SU-DHL-6 (cell line): Measurements from ENCODE around the gene ANKRD31.
"Not testable (repeated sequence)": the region's sequence is repeated elsewhere in the genome, so short reads cannot be mapped to it uniquely, and the experiment has no call there.

Experiments used
- H2AFZ ChIP-seq: fragments of 200-600 bp; sonication (generic); 2 replicates; pipeline ENCODE4 v1.6.1; 2014; ENCODE audit warnings: low read depth, mild to moderate bottlenecking, moderate library complexity, mixed read lengths, antibody characterized with exemption, low read length; ENCODE audit not compliant: severe bottlenecking
- H3F3A ChIP-seq: fragments of 200-600 bp; shearing (Covaris generic); 2 replicates; pipeline ENCODE4 v1.6.0; 2016; ENCODE audit warnings: antibody characterized with exemption, mild to moderate bottlenecking; ENCODE audit not compliant: insufficient read depth
- H3K27ac ChIP-seq: fragments of 200-600 bp; sonication (generic); 2 replicates; pipeline ENCODE4 v1.5.1; 2016; ENCODE audit warnings: low read depth, mild to moderate bottlenecking, low read length, moderate library complexity, mixed read lengths
- H3K27me3 ChIP-seq: fragments of 200-600 bp; sonication (generic), shearing (Covaris generic); 2 replicates; pipeline ENCODE4 v1.6.0; 2014; ENCODE audit warnings: mild to moderate bottlenecking, low read length
- H3K36me3 ChIP-seq: fragments of 200-600 bp; sonication (generic); 2 replicates; pipeline ENCODE4 v1.6.1; 2014; ENCODE audit warnings: mild to moderate bottlenecking, low read length, mixed read lengths
- H3K4me2 ChIP-seq: fragments of 300-600, 200-600 bp; shearing (Covaris generic), sonication (generic); 2 replicates; pipeline ENCODE4 v1.6.0; 2014; ENCODE audit warnings: low read length, low read depth, mild to moderate bottlenecking; ENCODE audit not compliant: poor library complexity, severe bottlenecking
- H3K4me3 ChIP-seq: fragments of 200-600 bp; sonication (generic); 2 replicates; pipeline ENCODE4 v1.5.1; 2014; ENCODE audit warnings: antibody characterized with exemption, low read length, mild to moderate bottlenecking, mixed read lengths; ENCODE audit not compliant: insufficient read depth, poor library complexity, severe bottlenecking
- H3K79me2 ChIP-seq: fragments of 200-600 bp; sonication (generic); 2 replicates; pipeline ENCODE4 v1.6.1; 2014; ENCODE audit warnings: mild to moderate bottlenecking, low read length, moderate library complexity; ENCODE audit not compliant: insufficient read depth
- H3K9ac ChIP-seq: fragments of 200-600 bp; sonication (generic); 2 replicates; pipeline ENCODE4 v1.7.0; 2014; ENCODE audit warnings: mild to moderate bottlenecking, low read length
- H3K9me2 ChIP-seq: fragments of 200-600 bp; sonication (generic); replicated peaks from 2 replicates; pipeline ENCODE4 v1.6.1; 2014; ENCODE audit warnings: low read length; ENCODE audit not compliant: insufficient read depth
- H3K9me3 ChIP-seq: fragments of 200-600 bp; sonication (generic); 2 replicates; pipeline ENCODE4 v1.6.1; 2014; ENCODE audit warnings: low read length, mixed read lengths; ENCODE audit not compliant: insufficient read depth
- H4K20me1 ChIP-seq: fragments of 200-600 bp; sonication (generic); 2 replicates; pipeline ENCODE4 v1.6.1; 2014; ENCODE audit warnings: low read depth, mild to moderate bottlenecking, antibody characterized with exemption, low read length, moderate library complexity, mixed read lengths
- EZH2phosphoT487 ChIP-seq: fragments of 200-600 bp; sonication (generic), shearing (Covaris generic); conservative IDR thresholded peaks from 2 replicates; pipeline ENCODE4 v1.6.1; 2018; ENCODE audit warnings: mild to moderate bottlenecking, antibody characterized with exemption, low read length, moderate library complexity, mixed read lengths
- TF ChIP-seq, protein P1 (sequence below): fragments of 200-600 bp; sonication (generic); IDR thresholded peaks from one replicate; pipeline ENCODE4 v1.5.1; 2017; ENCODE audit warnings: antibody characterized with exemption, mild to moderate bottlenecking, low read length, moderate library complexity; ENCODE audit not compliant: insufficient read depth, poor library complexity, severe bottlenecking

ANKRD31 gene

DNA sequence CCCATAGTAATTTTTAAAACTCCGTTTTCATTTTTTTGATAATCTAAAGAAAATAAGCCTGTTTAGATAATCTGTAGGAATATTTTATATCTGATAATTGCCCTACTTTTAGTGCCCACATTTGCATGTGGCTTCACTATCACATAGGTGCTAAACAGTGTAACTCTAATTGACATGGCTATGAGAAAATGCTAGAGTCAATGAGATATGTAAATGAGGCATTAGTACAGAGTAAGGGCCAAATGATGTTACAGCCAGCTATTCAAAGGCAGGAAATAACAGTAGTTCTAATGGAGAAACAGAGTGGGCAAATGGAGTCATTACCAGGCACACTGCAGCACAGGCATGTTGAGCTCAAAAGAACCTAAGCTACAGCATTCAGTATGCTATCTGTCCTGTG, 147.0 kb downstream of the ANKRD31 start:
- TF ChIP-seq EZH2phosphoT487: no peak
- TF ChIP-seq, protein P1, sequence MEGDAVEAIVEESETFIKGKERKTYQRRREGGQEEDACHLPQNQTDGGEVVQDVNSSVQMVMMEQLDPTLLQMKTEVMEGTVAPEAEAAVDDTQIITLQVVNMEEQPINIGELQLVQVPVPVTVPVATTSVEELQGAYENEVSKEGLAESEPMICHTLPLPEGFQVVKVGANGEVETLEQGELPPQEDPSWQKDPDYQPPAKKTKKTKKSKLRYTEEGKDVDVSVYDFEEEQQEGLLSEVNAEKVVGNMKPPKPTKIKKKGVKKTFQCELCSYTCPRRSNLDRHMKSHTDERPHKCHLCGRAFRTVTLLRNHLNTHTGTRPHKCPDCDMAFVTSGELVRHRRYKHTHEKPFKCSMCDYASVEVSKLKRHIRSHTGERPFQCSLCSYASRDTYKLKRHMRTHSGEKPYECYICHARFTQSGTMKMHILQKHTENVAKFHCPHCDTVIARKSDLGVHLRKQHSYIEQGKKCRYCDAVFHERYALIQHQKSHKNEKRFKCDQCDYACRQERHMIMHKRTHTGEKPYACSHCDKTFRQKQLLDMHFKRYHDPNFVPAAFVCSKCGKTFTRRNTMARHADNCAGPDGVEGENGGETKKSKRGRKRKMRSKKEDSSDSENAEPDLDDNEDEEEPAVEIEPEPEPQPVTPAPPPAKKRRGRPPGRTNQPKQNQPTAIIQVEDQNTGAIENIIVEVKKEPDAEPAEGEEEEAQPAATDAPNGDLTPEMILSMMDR: no peak
- Histone ChIP-seq H3K9me3 (no peaks in the 10 kb centered on the region), H3K4me2 (no peak overlapping the region), H3K9me2 (no peaks in the 10 kb centered on the region), H3K36me3 (no peaks in the 10 kb centered on the region), H3K79me2 (no peaks in the 10 kb centered on the region), H3K9ac (no peak overlapping the region), H4K20me1 (no peaks in the 10 kb centered on the region), H2AFZ (no peak overlapping the region), H3K27ac (no peak overlapping the region), H3K4me3 (no peak overlapping the region), H3F3A (no peaks in the 10 kb centered on the region), H3K27me3 (no peaks in the 10 kb centered on the region)

DNA sequence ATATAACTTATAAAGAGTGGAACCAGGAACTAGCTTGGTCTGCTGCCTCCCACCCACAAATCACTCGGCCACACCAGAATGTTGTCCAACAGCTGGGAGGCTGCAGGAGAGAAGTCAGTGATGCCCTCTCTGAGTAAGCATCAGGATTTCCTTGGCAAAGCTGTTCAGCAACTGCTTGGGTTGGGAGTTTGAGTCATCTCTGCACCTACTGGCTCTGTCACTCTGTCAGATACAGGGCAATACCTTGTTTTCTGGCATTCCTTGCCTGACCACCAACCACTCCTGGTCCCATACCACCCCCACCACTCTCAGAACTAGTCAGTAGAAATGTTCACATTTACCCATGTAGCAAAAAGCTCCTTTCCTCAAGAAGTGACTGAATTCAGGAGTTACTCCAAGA, 147.5 kb downstream of the ANKRD31 start:
- Histone ChIP-seq H3K36me3 (no peaks in the 10 kb centered on the region), H3K9me3 (no peaks in the 10 kb centered on the region), H4K20me1 (no peaks in the 10 kb centered on the region), H3K4me3 (no peak overlapping the region), H3K4me2 (no peak overlapping the region), H3K27me3 (no peaks in the 10 kb centered on the region), H3K9me2 (no peaks in the 10 kb centered on the region), H2AFZ (no peak overlapping the region), H3K79me2 (no peaks in the 10 kb centered on the region), H3F3A (no peaks in the 10 kb centered on the region), H3K27ac (no peak overlapping the region), H3K9ac (no peak overlapping the region)
- no peak for TF ChIP-seq EZH2phosphoT487
- TF ChIP-seq, protein P1: no peak

- Histone ChIP-seq H3K9me3 (no peaks in the 10 kb centered on the region), H3K4me3 (no peak overlapping the region), H3K9me2 (no peaks in the 10 kb centered on the region), H2AFZ (no peak overlapping the region), H3K4me2 (no peak overlapping the region), H3K79me2 (no peaks in the 10 kb centered on the region), H4K20me1 (no peaks in the 10 kb centered on the region), H3K9ac (no peak overlapping the region), H3K27me3 (no peaks in the 10 kb centered on the region), H3F3A (no peaks in the 10 kb centered on the region), H3K36me3 (no peaks in the 10 kb centered on the region), H3K27ac (no peak overlapping the region)
- TF ChIP-seq EZH2phosphoT487: no peak
- TF ChIP-seq, protein P1: no peak
Measured at GRCh38 chr5:75088648-75089047, 148.0 kb downstream of the ANKRD31 start.

GRCh38 chr5:75081510-75081909, 155.2 kb downstream of the ANKRD31 start:
- H3F3A ChIP-seq: no peaks in the 10 kb centered on the region
- no peaks in the 10 kb centered on the region for H3K9me3 ChIP-seq
- no peak overlapping the region for H3K4me3 ChIP-seq
- H3K9me2 ChIP-seq: no peaks in the 10 kb centered on the region
- H3K4me2 ChIP-seq: no peak overlapping the region
- H3K27ac ChIP-seq: no peak overlapping the region
- no peaks in the 10 kb centered on the region for H4K20me1 ChIP-seq
- no peak overlapping the region for H3K9ac ChIP-seq
- TF ChIP-seq EZH2phosphoT487: no peak
- TF ChIP-seq, protein P1: no peak
- no peaks in the 10 kb centered on the region for H3K27me3 ChIP-seq
- no peaks in the 10 kb centered on the region for H3K79me2 ChIP-seq
- H2AFZ ChIP-seq: no peak overlapping the region
- H3K36me3 ChIP-seq: no peaks in the 10 kb centered on the region

GRCh38 chr5:75079346-75079745, 157.3 kb downstream of the ANKRD31 start:
- not testable (repeated sequence) for H3K27ac ChIP-seq, H3K27me3 ChIP-seq, H3F3A ChIP-seq, H3K79me2 ChIP-seq, H3K4me3 ChIP-seq, H2AFZ ChIP-seq, H4K20me1 ChIP-seq, H3K4me2 ChIP-seq, H3K9me3 ChIP-seq, H3K9ac ChIP-seq, H3K9me2 ChIP-seq, H3K36me3 ChIP-seq
